ENCODE results near the gene SYNPR.

DNA sequence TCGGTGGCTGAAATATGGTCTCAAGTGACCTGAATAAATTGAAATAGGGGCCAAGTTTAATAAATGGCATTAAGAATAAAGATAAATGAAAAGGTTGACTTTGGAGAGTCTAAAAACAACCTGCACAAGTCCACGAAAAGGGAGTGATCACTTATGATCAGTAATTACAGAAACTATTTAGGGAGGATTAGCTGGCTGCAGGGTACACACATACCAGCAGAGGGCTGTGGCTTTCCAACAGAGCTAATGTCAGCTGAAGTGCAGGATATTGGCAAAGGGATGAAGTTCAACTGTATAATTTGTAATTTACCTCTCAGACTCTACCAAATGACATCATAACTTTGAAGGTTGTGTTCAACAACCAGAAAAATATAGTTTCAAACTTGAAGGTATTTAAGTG lies 86.8 kb downstream of the SYNPR start:
- TF ChIP-seq EZH2 (IDR thresholded peaks at IDR 0.05; ENCODE audit: borderline replicate concordance, low read depth, low read length, poor library complexity, severe bottlenecking): no peak
- peak; percentile 58 for TF ChIP-seq CTCF (conservative IDR thresholded peaks at IDR 0.05; ENCODE audit: low read depth, low read length)

Measured in A673 (cell line).